NCI-H2029 (cell line): ENCODE results near the gene CCNQ.

Source experiments
- DNase-seq: peaks from one replicate; lab custom pipeline; 2025; lab: John Stamatoyannopoulos, UW

Gene CCNQ

DNA sequence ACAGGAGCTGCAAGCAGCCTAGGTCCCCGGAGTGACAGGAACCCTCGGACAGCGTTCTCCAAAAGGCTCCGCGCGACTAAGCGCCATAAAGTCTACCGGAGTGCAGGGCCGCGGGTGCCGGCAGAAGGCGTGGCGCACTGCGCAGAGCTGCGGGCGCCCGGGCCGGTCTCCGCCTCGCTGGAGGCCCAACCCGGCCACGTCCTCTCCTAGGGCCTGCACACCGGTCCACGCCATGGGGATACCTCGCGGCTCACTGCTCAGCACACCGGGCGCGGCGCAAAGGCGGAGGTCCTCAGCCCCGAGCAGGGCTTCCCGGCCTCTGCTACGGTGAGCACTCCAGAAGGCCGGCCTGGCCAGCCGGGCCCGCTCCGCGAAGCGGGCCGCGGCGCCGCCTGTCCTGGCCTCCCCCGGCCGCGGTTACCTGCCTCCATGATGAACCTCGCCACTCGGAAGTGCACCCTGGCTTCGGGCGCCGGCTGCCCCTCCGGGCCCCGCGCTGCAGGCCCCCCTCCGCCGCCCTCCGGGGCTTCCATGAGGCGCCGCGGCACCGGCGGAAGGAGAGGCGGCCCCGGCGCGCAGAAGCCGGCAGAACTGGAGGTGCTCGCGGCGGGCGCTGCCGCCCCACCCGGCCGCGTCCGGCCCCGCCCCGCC is at the start of gene CCNQ:
Gene CCNQ (minus strand): TSS at position 599 of the 651 bp plus-strand sequence. CDS start 66 bp downstream, at position 533.
- no peak for DNase-seq

DNA sequence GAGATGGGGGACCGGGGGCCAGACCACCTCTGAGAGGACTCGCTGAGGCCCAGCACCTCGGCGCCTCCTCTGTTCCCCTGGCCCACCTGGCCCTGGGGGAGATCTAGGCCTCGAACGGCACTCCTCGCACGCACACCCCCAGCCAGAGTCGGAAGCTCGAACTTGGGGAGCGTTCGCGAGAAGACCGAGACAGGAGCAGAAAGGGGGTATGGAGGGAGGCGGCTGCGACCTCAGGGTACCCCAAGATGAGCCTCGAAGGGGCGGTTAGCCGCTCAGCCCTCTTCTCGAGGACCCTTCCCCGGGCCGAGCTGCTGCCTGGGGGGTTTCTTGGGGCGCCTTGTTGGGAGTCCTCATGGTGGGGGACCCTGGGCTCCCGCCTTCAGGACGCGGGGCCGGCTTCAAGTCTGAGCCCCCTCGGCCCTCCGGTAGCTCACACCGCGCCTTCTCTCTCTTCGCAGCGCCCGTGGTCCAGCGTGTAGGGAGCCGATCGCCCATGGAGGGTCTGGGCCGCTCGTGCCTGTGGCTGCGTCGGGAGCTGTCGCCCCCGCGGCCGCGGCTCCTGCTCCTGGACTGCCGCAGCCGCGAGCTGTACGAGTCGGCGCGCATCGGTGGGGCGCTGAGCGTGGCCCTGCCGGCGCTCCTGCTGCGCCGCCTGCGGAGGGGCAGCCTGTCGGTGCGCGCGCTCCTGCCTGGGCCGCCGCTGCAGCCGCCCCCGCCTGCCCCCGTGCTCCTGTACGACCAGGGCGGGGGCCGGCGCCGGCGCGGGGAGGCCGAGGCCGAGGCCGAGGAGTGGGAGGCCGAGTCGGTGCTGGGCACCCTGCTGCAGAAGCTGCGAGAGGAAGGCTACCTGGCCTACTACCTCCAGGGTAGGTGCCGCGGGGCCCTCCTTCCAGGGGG is 48.8 kb upstream of the CCNQ start:
- DNase-seq, result no peak

- no peak for DNase-seq
Observed at GRCh38 chrX:153646620-153647373, 47.9 kb upstream of the CCNQ start, which contains the start of gene DUSP9. Gene DUSP9 (plus strand): TSS chrX:153647203. CDS start chrX:153647954, 751 bp downstream.

GRCh38 chrX:153645921-153646488 is 47.1 kb upstream of the CCNQ start:
- DNase-seq, result no peak

- DNase-seq, result no peak
Observed at GRCh38 chrX:153645151-153645550, 46.2 kb upstream of the CCNQ start.

- no peak for DNase-seq
Observed at GRCh38 chrX:153644356-153645125, 45.6 kb upstream of the CCNQ start.

DNA sequence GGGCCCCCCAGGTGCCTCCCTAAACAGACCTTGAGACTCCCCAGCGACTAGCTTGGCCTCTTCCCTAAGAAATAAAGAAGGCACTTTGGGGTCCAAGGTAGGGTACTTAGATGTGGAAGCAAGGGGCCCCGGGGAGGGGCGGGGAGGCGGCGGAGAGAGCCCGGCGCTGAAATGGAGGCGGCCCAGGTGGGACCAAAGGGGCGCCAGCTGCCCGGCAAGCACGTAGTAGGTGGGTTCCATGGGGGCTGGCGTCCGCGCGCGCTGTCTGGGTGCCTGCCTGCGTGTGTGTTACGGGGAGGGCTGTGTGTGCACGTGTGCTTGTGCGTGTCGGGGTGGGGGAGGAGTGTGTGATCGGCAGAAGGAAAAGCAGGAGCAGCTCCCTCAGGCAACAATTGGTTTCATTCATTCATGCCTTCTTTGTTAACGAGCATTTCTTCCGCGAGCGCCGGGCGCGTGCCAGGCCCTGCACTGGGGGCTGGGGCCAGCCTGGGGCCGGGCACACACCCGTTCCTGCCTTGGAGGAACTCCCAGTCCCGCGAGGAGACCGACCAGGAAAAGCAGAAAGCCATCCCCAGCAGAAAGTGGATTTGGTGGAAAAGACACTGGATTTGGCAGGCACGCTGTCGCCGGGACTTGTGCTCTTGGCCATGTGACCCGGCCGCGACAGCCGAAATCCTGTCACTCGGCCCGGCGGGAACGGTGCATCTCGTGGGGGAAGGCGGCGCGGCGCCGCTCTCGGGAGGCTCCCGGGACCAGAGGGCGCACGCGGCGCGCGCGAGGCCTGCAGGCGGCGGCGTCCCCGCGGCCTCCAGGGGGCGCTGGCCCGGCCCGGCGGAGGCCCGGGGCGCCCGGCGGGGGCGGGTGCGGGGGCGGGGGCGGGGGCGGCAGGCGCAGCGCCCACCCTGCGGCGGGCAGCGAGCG is 44.8 kb upstream of the CCNQ start:
- DNase-seq, result no peak

DNA sequence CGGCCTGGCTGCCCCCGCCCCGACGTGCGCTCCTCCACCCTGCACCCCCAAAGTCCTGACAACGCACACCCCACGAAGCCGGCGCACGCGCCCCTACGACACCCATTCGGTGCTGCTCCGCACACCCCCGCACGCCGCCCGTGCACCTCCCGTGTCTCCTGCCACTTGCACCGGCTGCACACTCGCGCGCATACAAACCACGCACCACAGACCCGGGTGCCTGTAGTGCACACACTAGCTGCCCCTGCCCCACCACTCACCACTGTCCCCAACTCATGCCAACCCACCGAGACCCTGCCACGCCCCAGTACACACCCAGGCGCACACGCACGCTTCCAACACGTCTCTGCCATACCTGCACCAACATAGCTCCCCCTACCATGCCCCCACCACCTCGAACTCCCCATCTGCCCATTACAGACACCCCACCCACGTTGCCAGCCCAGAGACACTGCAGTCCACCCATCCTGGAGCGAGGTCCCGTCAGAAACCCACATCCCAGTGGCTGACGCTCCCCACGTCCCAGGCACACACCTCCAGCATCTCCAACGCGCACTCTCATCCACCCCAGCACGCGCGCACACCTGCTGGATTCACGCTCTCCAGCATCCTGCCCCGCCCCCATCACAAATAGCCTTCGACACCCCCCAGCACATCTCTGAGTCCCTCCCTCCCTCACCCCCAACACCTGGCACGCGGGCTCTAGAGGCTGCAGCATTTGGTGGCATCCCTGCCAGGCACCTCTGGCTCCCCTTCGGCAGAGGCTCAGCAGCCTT is 43.9 kb upstream of the CCNQ start:
- DNase-seq, result no peak

GRCh38 chrX:153642051-153642654 is 43.2 kb upstream of the CCNQ start:
- no peak for DNase-seq

- no peak for DNase-seq
Observed at GRCh38 chrX:153641627-153642026, 42.7 kb upstream of the CCNQ start.

DNA sequence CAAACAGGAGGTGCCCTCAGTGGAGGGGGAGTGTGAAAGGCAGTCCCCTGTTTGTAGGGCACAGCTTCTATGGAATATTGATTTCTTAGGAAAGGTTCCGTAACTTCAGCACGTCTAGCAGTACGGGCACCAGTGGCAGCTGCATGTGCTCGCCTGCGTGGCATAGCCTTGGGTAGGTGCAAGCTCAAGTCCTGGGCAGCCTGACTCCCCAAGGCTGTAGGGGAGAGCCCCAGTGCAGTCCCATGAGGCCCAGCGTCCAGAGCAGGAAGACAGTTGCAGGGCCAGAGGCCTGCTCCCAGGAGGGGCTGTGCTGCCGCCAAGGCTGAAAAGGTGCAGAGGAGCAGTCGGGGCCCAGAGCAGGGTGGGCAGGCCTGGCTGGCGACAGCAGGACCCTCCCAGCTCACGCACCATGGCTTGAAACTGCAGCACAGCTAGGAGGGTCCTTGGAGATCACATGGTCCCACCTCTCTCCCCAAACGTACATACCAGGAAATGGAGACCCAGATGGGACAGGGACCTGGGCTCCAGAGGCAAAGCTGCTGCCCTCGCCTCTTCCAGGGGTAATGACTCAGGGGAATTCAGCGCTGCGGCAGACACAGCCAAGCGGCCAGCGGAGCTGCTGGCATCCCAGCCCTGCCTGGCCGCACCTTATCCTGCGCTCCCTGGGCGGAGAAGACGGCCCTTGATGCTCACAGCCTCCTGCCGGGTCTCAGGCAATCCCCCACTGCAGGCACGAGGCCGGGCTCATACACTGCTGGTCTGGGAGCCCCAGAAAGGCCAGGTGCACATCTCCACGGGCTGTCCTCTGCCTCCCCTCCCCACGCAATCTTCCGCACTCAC is 42.0 kb upstream of the CCNQ start:
- no peak for DNase-seq

GRCh38 chrX:153640045-153640686 is 41.2 kb upstream of the CCNQ start:
- no peak for DNase-seq

DNA sequence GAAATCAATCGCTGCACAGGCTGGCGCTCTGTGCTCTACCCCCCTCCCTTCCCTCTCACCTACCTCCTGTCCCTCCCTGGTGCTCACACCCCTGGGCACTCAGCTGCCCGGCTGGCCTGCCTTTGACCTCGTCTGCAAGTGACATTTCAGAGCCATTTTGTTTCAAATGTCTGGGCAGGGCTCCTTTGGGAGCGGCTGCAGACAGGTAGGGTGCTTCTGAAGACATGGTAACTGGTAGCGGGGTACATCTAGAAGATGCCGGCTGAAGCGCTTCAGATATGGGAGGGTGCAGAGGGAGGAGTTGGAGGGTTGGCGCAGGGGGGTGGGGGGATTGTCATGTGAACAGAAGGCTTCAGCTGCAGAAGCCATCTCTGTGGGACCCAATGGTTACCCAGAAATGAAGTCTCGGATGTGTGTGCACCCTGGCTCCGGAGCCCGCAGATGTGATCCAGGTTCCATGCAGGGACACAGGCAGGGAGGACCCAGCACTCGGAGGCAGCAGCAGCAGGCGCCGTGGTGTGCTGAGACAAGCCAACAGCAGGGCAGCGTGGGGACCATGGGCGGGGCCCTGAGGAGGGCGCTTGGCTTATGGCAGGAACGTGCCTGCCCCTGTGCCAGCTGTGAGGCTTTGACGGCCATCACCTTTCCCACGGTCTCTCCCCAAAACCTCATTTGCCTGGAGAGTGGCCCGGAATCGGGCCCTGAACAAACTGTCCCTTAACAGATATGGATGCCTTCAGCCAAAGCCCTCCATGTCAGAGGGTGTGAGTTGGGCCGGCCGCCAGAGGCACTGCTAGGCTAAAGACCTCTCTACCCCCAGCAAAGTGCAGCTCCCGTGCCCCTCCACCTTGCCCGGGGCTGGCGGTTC is 40.5 kb upstream of the CCNQ start:
- no peak for DNase-seq

GRCh38 chrX:153638436-153639176 is 39.7 kb upstream of the CCNQ start:
- DNase-seq, result no peak

DNA sequence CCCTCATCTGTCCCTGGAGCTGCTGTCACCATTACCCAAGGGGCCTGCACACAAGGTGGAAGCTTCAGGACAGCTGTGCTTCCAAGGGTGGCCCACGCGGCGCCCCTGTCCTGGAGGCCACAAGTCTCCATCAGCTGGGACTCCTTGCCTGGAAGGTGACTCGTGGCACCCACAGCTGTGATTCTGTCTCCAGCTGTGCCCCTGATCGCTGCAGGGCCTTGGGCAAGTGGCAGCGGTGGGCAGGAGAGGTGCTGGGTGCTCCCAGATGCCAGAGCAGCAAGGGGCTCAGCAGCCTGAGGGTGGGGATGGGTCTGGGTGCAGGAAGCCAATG is 39.1 kb upstream of the CCNQ start:
- no peak for DNase-seq
